Stimulated activated CD4-positive, alpha-beta T cell treated with anti-CD3 and anti-CD28 coated beads, TNF-alpha, amount 100 ng/mL, for 24 hours (primary cell): ENCODE measurements around the gene NUB1.

ENCODE experiments used
- DNase-seq, 3 experiments: peaks; one replicate each; pipeline ENCODE4 v3.0.0-alpha.2; 2020; ENCODE audit warnings: low read depth in 3 of 3

NUB1 gene

GRCh38 chr7:151423936-151424335 is 82.3 kb downstream of the NUB1 start:
- no peak for DNase-seq

GRCh38 chr7:151424799-151425198 is 83.2 kb downstream of the NUB1 start:
- no peak for DNase-seq

GRCh38 chr7:151425670-151426440 is 84.2 kb downstream of the NUB1 start:
- no peak for DNase-seq

- DNase-seq, result no peak
Measured at GRCh38 chr7:151426441-151426903, 84.9 kb downstream of the NUB1 start.

GRCh38 chr7:151426904-151427704 is 85.5 kb downstream of the NUB1 start:
- DNase-seq, result no peak

- no peak for DNase-seq
Measured at GRCh38 chr7:151427705-151428377, 86.2 kb downstream of the NUB1 start.
